Epidermal melanocyte (primary cell): ENCODE data around the gene DERL3.

Source experiments
- DNase-seq: peaks from one replicate; pipeline ENCODE4 v3.0.0; 2011; ENCODE audit warnings: low spot score; ENCODE audit not compliant: insufficient read length

Gene DERL3

DNA sequence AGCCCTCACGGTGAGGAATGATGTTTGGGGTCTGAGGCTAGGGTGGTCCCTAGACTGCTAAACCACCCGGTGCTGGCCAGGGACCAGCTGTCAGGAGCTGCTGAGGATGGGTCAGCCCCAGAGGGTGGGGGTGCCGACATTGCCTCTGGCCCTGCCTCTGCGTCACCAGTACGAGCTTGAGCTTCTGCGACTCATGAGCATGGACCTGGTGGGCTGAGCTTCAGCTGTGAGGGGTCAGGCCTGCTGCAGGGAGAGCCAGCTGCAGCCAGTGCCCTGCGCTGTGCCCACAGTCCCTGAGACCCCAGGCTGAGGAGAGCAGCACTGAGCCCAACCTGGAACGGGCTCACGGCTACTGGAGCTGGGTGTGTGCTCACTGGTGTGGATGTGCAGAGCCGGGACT lies 7.0 kb downstream of the DERL3 start:
- DNase-seq, result no peak

DNA sequence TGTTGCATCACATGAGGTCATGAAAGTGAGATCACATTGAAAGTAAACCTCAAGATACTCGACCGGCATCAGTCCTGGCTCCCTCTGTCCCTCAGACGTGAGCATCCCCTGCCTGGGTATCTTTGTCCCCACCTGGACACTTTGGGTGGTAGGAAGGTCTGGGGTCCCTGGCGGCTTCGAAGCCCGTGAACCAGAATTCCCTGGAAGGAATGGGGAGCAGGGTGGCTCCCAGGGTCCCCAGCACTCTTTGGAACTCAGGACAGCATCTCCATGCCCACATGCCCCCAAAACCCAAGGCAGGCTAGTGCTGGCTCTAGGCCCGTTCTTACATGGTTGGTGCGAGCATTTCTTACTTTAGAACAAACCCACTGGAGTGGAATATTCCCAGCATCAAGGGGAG lies 7.5 kb downstream of the DERL3 start:
- DNase-seq, result no peak

DNA sequence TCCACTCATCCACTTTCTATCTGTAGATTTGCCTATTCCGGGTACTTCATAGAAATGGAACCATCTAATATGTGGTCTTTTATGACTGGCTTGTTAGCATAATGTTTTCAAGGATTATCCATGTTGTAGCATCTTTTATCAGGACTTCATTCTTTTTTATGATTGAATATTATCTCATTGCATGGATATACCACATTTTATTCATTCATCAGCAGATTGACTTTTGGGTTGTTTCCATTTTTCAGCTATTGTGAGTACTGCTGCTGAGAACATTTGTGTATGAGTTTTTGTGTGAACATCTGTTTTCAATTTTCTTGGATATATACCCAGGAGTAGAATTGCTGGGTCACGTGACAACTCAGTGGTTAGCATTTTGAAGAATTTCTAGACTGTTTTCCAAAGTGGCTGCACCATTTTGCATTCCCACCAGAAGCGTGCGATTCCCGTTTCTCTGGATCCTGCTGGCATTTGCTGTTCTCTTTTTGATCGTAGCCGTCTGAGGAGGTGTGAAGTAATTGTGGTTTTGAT lies 8.9 kb downstream of the DERL3 start:
- no peak for DNase-seq

DNA sequence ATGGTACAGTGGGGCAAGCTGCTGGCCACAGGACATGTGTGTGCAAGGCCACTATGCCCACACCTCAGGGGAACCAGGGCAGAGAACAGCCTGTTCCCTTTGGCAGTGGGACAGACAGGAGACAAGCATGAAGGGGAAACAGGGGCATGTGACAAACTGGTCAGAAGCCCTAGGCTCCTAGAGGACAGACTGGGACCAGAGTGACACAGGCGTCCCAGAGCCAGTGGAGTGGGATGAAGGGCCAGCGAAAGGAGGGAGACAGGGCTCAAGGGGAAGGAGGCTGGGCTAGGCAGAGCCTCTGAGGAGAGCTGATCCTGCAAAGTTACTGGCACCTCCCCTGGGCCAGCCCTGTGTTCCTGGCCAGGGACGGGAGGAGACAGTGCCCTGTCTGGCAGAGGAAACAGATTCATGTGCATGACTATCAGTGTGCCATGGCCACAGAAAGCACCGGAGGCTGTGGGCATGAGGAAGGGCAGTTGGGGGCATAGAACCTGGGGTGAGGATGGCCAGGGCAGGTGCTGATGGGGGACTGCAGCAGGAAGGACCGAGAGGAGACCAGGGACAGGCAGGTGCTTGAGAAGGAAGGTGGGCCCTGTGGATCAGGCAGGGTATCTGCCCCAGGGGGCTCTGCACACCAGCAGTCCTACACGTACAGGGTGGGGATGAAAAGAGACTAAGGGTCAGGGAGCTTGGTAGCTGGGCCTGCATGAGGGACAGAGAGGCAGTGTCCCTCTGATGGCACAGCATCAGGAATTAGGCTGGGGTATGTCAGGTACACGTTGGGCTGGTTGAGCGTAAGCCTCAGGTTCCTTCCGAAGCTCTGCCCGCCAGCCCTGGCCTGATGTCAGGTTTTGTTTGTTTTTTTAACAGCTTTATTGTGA lies 9.8 kb downstream of the DERL3 start:
- DNase-seq, result no peak

DNA sequence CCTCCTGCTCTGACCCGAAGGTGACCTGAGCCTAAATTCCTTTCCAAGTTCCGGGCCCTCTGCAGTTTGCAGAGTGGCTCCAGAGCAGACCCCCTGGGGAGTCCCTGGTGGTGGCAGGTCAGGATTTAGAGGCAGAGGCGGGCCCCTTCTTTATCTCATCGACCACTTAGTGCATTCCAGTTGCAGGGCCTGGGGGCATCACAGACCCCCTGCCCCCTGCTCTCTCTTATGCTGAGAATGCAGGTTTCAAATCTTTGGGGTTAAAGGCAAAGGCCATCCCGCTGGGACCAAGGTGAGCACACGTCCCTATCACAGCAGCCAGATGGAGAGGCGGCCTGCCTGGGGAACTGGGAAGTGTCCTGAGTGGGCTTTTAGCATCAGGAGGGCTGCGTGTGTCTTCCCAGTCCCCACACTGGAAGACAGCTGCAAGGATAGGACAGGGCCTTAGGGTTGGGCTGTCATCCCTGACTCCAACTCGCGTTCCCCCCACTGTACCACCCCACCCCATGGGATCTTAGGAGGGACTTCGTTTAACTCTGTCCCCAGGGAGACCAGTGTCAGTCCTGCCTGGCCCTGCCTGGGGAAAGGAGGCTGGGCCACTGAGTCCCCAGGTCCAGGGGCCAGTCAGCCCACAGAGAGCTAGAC lies 11.3 kb downstream of the DERL3 start:
- DNase-seq, result no peak

DNA sequence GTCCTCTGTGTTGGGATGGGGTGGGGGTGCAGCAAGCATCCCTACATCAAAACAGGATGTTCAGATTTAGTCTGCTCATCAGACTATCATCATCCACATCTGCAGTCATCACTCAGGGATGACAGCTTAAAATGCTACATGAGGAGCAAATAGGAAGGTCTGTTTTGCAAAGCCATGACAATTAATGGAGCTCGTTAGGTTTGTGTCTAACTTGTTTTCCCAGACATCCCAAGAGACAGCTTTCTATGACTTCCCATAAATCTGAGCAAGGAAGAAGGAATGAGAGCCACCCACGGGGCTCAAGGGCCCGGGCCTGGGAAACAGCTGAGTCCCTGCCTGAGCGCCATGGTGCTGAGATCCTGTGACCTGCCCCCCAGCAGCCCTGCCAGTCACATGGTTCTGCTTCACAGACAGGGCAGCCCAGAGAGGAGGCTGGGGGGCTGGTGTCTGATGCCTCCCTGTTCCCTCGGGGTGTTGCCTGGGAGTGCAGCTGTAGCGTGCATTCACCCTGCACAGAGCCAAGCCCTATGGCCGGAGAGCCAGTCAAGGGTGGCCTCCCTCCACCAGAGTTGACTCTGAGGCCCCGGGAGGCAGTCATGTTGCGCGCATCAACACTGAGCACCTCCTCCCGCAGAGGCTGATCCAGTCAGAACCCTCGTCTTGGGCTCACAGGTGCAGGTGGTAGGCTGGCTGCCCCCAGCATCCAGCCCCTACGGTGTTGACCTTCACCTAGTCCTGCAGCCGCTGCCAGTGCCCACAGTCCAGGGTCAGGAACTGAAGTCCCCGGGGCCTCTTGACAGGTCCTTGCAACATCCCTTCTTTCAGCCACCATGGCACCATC lies 12.1 kb downstream of the DERL3 start:
- DNase-seq, result no peak

DNA sequence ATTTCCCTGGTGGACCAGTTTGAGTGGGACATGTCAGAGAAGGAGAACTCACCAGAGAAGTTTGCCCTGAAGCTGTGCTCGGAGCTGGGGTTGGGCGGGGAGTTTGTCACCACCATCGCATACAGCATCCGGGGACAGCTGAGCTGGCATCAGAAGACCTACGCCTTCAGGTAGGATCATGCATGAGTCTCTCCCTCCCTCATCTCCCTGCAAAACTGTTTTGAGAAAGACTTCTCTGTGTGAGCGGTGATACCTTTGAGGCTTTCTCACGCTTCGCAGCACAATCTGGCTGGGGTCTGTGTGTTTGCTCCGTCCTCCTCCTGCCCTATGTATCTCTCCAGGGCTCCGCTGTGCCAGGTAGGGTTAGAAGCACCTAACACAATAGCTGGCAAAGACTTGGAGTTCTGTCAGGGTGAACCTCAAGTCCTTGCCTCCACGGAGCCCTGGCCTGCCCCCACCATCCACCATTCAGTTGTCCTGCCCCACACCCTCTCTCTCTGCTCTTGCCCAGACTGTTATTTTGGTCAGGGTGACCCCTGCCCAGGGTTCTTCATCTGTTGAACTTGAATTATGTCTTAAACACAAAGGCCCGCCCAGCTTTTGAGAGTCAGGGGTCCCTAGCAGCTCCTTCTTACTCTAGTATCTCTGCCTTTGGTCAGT lies 13.4 kb downstream of the DERL3 start:
- no peak for DNase-seq

DNA sequence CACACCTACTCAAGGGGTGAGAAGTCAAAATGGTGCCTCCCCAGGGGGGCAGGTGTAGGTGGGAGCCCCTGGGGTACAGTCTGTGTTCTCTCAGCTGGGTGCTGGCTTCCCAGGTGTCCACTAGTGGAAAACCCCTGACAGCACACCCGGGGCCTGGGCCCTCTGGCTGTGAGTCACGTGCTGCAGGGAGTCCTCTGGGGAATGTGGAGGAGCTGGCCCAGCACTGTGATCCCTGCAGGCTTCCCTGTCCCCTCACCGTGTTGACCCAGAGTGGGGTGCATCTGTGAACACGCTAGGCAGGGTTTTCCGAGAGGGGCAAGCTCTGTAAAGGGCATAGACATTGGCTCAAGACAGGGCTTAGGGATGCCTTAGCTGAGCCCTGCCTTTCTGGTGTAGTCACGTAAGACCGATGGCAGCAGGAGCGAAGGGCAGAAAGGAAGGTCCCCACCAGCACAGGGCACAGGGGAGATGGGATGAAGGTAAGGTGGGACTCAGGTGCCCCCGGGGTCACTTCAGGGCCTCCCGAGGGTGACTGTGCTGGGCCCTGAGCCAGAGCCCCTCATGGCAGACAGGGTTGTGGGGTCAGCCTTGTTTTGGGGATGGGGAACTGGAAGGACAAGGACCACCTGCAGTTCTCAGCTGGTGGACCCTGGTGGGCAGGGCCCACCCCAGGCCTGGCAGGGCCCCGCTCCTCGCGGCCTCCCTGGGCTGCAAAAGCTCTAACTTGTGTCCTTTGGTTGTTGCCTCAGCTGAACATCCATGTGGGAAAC lies 14.1 kb downstream of the DERL3 start:
- DNase-seq, result no peak

DNA sequence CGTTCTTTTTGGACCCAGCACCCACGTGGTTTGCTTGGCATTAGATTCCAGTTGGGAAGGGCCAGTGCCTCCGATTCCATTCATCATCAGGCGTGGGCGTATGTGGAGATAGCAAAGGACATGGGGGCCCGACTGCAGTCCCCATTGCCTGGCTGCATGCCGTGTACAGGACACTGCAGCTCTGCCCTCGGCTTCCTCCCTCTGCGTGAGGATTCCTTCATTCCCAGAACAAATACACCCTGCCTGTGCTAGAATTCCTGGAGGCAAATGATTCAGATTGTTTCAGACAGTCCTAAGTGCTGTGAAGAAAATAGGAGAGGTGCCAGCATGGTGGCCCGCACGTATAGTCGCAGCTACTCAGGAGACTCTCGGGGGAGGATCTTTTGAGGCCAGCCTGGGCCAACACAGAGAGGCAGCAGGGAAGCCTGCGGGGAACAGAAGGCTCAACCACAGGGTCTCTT lies 15.4 kb downstream of the DERL3 start:
- DNase-seq, result no peak

DNA sequence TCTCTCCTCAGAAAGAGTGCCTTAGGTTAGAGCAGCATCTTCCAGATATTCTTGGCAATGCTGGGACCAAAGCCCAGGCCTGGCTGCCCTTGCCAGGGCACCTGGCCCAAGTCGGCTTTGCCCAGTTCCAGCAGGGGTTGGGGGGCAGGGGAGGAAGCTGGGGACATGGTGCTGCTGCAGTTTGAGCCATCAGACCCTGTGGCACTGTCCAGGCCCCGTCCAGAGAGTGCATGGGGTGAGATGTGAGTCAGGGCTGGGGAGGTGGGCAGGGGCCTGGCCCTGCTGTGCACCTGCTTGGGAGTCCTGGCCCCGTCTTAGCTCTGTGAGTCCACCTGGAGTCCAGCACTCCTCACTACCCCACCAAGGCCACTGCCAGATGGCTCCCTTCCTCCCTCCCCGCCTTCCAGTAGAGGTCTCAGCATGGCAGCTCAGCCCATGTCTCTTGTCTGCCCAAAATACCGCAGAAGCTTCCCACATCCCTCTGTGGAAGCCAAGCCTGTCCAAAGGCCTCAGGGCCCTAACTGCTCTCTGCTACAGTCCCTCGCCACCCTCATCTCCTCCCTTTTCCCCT lies 16.6 kb downstream of the DERL3 start:
- no peak for DNase-seq

DNA sequence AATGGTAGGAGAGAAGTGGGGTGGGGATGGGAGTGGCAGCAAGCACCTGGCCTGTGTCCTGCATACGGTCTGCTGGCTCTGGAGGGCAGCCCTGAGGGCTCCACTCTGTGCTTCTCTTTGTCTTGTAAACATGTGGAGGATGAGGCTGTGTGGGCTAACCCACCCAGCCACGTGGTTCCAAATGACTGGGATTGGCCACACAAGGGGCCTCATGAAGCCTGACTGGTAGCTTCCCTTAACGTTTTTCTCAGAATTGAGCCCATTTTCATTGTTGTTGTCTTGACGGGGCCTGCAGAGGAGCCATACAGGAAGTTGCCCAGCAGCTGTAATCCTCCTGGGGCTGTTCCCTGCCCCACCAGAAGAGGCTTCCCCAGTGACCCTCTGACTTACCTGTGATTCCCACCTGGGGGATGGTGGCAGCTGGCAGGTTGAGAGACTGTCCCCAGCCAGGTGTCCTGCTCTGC lies 18.0 kb downstream of the DERL3 start:
- no peak for DNase-seq

DNA sequence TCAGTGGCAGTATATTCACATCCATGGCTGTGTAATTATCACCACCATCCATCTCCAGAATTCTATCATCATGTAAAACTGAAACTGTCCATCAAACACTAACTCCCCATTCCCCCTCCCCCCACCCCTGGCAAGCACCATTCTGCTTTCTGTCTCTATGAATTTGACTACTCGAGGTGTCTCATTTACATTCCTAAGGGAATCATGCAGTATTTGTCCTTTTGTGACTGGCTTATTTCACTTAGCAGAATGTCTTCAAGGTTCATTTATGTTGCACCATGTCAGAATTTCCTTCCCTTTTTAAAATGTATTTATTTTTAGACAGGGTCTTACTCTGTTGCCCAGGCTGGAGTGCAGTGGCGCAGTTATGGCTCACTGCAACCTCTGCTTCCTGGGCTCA lies 20.3 kb downstream of the DERL3 start:
- DNase-seq, result no peak

DNA sequence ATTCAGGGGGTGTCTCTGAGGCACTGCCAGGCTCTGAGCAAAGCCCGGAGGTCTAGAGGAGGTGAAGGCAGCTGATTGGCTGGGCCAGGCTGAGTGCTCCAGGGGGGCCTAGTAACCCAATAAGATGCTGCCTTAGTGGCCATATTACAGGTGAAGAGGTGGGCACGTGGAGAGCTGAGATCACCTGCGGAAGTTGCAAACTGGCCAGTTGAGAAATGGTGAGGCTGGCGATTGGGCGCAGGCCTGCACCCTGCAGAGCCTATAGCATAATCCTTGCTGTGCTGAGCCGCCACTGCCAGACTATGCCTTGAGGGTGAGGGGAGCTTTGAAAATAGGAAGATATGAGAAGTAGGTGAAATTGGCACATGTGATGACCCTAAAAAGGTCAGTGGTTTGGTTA lies 21.7 kb downstream of the DERL3 start:
- DNase-seq, result no peak

DNA sequence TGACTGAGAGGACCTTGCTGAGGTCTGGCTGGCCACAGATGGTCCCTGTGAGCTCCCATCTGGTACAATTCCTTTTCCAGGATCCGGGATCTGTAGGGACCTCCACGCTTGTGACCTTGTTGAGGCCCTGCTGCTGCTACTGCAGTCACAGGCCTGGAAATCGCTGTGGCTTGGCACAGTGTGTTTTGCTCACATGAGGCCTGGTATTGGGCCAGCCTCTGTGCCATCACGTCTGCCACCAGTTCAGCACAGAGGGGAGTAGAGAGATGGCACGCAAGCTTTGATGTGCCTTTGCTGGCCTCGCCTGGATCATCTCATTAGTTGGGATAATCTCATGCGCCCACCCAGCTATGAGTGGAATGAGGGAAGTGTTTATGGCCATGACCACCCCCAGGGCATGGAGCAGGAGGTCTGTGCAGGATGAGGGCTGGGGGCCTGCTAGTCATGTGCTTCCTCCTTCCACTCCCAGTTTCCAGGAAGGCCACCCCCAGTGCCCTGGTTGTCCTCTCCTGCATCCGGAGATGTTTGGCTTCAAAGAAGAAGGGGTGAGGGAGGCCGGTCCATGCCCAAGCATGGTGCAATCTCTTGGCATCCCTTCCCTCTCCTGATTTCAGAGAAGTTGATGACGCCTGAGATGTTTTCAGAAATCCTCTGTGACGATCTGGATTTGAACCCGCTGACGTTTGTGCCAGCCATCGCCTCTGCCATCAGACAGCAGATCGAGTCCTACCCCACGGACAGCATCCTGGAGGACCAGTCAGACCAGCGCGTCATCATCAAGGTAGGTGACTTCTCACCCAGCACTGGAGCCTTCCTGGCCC lies 22.4 kb downstream of the DERL3 start:
- DNase-seq, result no peak

DNA sequence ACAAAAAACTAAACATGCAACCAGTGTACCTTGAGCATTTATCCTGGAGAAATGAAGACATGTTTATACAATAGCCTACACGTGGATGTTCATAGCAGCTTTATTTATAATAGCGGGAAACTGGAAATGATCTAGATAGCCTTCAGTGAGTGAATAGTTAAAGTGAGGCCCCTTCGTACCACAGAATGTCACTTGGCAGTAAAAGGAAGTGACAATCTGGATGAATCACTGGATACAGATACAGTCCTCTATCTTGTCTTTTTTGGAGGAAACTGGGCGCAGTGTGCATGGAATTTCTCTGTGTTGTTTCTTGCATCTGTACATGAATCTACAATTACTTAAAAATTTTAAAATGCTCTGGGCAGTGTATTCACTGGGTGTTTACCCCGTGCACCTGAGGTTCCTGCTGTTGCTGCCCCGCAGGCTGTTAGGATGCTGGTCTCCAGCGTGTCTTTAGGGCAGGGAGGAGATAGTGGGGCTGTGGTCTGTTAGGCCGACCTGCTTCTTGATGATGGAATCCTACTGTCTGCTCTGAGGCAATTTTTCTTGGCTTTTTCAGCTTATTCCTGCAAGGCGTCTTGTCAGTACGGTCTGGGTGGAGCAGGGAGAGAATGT lies 23.2 kb downstream of the DERL3 start:
- no peak for DNase-seq

DNA sequence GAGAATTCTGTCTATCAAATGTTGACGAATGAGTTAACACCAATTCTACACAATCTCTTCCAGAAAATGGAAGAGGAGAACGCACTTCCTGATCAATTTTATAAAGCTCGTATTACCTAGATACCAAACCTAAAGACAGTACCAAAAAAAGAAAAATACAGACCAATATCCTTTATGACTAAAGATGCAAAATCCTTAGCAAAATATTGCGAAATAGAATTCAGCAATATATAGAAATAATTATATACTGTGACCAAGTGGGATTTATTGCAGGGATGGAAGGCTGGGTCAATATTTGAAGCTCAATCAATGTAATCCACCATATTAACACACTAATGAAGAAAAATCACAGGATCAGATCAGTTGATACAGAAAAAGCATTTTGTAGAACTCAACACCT lies 26.4 kb downstream of the DERL3 start:
- no peak for DNase-seq

DNA sequence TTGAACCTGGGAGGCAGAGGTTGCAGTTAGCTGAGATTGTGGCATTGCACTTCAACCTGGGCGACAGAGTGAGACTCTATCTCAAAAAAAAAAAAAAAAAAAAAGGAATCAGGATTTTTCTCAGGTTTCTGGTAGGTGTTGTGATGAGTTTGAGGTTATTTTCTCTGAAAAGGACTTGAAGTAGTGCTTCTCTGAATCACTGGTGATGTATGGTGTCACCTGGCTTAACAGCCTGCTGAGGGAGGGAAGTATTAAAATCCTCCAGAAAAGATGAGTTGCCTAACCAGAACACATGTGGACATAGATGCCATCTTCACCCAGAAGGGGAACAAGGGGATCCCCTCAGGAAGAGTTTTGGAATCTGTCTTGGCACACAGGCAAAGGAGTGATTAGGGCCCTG lies 32.0 kb downstream of the DERL3 start:
- DNase-seq, result no peak

DNA sequence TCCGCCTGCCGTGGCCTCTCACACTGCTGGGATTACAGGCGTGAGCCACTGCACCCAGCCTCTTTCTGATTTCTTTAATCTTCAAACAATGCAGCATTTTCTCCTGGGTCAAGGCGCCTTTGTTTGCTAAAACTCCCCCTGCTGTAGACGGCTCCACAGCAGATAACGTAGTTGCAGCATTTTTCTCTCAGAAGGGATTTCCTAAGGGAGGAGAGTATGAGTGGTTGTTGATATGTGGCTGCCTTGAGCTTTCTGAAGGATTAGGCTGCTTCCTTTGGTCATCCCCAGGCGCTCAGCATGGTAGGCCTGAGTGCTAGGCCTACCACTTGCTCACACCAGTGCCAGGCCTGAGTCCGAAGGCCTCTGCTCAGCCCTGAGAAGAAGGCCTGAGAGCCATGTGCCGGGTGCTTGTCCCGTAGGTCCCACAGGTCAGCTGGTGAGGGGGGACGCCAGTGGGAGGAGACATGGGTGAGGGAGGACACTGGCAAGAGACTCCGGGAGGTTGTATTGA lies 34.0 kb downstream of the DERL3 start:
- DNase-seq, result no peak
